ENCODE results near the gene WDFY4.

Gene WDFY4

DNA sequence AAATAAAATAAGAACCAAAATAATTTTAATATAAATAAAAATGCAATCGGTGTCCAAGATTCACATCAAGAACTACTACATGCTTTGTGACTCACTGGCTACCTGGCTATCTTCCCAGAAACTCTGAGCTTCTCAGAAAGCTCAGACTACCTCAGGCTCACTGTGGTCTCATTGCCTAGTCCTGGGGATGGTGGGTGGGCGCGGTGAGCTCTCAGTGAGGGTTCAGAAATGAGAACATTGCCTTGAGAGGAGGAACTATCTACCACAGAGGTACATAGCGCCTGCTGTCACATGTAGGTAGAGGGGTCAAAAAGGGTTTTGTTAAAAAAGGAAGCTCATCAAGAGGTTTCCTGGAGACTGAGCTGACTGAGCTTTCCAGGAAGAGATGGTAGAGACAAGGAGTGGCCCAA, 108.0 kb downstream of the WDFY4 start:
- no peak for DNase-seq (ENCODE audit: low spot score)

GRCh38 chr10:48794074-48794473, 109.4 kb downstream of the WDFY4 start:
- DNase-seq (ENCODE audit: low spot score), result no peak

DNA sequence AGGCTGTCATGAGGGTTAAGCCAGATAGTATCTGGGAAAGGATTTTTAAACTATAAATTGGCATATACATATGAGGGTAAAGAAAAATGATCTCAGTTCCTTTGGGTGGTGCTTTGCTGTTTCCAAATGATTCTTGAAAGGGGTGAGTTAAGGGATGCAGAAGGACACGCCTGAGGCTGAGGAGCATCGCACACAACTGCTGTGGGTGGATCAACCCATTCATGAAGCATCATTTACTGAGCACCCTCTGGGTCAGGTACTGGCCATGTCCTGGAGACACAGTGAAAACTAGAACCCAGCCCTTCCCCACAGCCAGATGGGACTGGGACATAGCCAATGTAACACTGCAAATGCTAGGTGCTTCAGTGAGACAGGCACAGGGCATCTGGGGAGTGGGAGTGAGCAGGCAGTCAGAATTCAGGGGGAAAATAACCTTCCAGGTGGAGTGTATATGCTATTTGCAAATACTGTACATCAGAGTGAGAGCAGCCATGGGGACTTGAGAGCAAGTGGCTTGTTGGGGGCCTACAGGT, 112.1 kb downstream of the WDFY4 start:
- DNase-seq (ENCODE audit: low spot score), result no peak

GRCh38 chr10:48797830-48798229, 113.2 kb downstream of the WDFY4 start:
- no peak for DNase-seq (ENCODE audit: low spot score)

DNA sequence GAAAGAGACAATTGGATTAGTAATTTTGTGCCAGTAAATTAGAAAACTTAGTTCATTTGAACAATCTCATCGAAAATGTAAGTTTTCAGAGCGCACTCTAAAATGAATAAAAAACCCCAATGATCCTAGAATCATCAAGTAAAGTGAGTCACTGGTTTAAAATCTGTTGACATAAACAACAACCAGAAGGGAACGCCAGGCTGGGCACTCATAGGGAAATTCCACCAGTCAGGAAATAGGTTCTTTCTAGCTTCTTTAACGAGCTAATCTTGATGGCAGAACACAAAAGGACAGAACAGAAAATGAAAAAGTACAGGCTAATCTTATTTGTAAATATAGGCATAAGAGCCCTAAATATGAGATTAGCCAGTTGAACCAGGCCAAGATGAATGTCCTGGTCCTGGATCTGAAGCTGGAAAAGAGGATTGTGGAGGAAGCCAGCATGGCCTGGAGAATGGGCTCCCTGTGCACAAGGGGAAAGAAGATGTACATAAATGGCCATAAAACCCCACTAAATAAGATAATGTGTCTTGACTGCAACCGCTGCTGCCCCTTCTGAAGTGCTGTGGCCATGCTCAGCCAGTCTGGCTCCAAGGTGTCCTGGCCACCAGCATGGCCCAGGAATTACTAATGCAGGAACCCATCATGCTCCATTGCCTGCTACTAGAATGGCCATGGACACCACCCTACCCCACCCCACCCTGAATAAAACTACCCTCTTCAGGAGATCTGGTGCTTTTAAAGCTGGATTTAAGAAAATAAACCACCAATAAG, 114.0 kb downstream of the WDFY4 start:
- no peak for DNase-seq (ENCODE audit: low spot score)

DNA sequence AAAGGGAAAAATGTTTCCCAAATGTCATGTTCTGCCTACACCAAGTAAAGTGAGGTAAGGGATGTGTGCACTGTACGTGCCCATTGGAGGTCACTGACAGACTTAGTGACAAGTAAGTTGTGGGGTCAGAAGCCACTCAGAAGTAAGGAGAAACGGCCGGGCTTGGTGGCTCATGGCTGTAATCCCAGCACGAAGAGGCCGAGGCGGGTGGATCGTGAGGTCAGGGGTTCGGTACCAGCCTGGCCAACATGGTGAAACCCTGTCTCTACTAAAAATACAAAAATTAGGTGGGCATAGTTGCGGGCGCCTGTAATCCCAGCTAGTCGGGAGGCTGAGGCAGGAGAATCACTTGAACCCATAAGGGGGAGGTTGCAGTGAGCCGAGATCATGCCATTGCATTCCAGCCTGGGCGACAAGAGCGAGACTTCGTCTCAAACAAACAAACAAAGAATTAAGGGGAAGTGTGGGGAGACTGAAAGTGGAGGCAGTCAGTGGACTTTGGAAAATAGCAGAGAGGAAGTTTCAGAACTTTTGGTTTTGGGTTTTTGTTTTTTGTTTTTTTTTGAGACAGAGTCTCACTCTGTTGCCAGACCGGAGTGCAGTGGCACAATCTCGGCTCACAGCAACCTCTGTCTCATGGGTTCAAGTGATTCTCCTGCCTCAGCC, 114.8 kb downstream of the WDFY4 start:
- no peak for DNase-seq (ENCODE audit: low spot score)

- no peak for DNase-seq (ENCODE audit: low spot score)
These were observed 115.5 kb downstream of the WDFY4 start for GRCh38 chr10:48800007-48800675.

GRCh38 chr10:48801001-48801421, 116.3 kb downstream of the WDFY4 start:
- DNase-seq (ENCODE audit: low spot score), result no peak

- no peak for DNase-seq (ENCODE audit: low spot score)
These were observed 118.0 kb downstream of the WDFY4 start for GRCh38 chr10:48802611-48803071.

DNA sequence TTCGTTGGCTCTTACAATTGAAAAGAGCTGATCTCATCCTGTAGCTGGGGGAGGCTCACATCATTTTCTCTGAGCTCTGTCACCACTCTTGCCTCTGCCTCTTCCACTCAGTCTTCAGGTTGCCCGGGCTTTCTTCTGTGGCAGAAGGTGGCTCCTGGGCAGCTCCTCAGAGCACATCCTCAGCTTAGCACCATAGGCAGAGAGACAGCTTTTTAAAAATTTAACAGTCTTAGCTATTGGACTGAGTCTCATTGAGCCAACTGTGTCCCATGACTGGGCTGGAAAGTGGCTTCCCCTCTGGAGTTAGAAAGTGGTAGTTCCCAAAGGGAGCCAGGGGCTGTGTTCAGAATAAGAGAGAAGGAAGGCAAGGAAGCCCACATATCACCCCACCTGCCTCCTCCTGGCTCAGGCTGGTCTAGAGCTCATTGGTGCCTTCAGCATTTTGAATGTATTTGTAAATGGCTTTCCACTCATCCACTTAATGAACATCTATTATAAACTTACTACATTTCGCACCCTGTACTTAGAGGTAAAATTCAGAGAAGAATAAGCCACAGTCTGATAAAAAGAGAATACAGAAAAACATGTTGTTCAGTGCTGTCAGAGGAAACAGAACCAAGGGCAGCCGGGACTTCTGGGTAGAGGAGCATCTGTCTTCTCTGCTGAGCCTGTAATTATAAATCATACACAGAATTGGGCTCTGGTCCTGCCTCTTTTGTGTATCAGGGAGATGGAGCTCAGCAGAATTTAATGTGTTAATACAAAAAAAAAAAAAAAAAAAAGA, 119.3 kb downstream of the WDFY4 start:
- DNase-seq (ENCODE audit: low spot score), result no peak

DNA sequence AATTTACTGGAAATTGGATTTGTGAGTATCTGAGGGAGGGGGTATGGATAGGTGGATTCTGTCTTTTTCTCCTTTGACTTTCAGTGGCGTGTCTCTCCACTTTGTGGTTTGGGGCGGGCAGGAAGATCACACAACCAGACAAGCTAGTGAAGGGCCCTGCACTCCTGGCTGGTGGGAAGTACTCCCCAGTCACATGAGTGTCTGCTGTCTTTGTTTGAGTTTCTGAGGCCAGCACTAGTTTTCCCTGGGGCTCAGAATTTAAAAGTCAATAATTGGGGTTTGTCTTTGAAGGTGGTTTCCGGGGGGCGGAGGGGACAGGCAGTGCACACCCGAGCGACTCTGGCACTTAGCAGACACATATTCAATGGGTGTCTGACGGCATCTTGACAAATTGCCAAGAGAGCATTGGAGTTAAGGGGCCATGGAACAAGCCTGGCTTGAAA, 120.1 kb downstream of the WDFY4 start:
- DNase-seq (ENCODE audit: low spot score), result no peak

GRCh38 chr10:48805411-48805810, 120.7 kb downstream of the WDFY4 start:
- DNase-seq (ENCODE audit: low spot score), result no peak

- no peak for DNase-seq (ENCODE audit: low spot score)
These were observed 121.2 kb downstream of the WDFY4 start for GRCh38 chr10:48805848-48806247.

GRCh38 chr10:48806342-48806741, 121.7 kb downstream of the WDFY4 start:
- no peak for DNase-seq (ENCODE audit: low spot score)

DNA sequence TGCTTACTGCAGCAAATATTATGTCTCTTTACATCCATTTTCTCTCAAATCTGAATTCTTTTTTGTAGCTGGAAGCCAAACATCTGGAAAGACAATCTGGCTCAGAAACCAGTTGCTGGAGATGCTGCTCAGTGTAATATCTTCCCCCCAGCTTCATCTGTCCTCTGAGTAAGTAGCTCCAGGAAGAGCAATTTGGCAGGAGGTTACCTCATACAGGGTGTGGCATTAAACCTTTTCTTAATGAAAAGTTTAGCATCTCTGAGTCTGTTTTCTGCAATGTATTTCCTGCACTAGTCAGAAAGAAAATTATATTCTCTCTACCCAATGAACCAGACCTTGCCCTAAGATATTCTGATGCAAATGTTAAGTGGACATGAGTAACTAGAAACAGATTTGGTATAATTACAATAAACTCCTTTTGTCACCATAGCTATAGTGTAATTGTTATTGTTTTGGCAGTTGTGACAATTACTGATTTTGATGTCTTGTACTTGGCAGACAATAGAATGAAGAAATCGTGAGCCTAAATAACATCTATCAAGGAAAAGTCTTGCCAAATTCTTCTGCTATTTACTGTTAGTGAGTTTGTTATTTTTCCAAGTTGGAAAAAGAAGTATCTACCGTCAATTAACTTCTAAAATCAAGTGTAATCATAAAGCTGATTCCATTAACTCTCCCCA, 123.3 kb downstream of the WDFY4 start:
- DNase-seq (ENCODE audit: low spot score), result no peak

GRCh38 chr10:48809261-48809660, 124.6 kb downstream of the WDFY4 start:
- no peak for DNase-seq (ENCODE audit: low spot score)

GRCh38 chr10:48811461-48811860, 126.8 kb downstream of the WDFY4 start:
- no peak for DNase-seq (ENCODE audit: low spot score)

- DNase-seq (ENCODE audit: low spot score), result no peak
These were observed 127.2 kb downstream of the WDFY4 start for GRCh38 chr10:48811917-48812316.

GRCh38 chr10:48813291-48813690, 128.6 kb downstream of the WDFY4 start:
- no peak for DNase-seq (ENCODE audit: low spot score)

DNA sequence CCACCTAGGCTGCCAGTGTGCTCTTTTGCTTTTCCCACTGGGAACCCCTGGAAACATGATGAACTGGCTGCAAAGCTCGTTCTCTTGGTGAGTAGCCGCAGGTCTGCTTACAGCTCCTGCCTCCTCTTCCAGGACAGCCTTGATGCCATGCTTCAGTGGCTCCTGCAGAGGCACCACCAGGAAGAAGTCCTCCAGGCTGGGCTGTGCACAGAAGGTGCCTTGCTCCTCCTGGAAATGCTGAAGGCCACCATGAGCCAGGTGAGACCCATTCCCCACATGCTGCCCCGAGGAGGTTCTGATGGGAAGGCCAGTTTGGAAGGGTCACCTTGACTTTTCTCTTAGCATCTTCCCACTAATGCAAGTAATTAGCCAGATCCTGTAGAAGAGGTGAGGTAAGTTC, 129.2 kb downstream of the WDFY4 start:
- DNase-seq (ENCODE audit: low spot score), result no peak

DNA sequence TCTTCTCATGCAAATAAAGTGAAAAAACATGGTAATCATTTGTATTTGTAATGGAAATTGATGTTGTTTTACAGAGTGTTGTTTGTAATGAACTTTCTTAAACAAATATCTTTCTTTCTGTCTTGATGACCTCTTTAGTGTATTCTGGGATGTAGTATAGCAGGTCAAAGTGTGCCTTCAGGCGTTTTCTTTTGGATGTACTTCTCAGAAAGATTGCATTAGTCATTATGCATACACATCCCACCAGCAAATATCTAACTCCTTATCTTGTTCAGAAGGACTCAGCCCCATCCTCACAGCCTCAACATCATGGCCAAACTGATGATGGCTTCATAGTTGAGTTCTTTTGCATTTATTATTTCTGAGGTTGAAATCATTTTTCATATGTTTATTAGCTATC, 130.3 kb downstream of the WDFY4 start:
- DNase-seq (ENCODE audit: low spot score), result no peak

All from hematopoietic multipotent progenitor cell treated with erythropoietin and hydrocortisone succinate and interleukin-3 and kit ligand, for 15 days (in vitro differentiated cells).